GM20000 (cell line): ENCODE measurements around the gene HOXB2.

ENCODE experiments used
- DNase-seq: peaks from one replicate; pipeline ENCODE4 v3.0.0; 2012; ENCODE audit warnings: low spot score
- CTCF ChIP-seq: IDR thresholded peaks from 2 replicates; pipeline ENCODE4 v1.5.1; 2012; ENCODE audit warnings: mild to moderate bottlenecking, control low read depth; ENCODE audit errors: extremely low read depth, missing control alignments

HOXB2 gene

GRCh38 chr17:48520631-48521079 is 24.3 kb downstream of the HOXB2 start:
- DNase-seq = no peak

DNA sequence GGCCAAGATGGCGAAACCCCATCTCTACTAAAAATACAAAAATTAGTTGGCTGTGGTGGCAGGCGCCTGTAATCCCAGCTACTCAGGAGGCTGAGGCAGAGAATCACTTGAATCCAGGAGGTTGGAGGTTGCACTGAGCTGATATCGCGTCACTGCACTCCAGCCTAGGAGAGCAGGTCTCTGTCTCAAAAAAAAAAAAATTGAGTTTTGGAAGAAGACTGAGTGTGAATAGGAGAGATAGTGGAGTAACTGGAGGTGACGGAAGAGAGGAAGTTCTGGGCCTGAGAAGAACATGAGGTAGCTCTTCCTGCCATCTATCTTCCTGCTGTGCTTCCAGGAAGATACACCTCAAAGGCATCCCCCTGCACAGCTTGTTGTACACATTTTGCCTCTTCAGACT is 25.5 kb downstream of the HOXB2 start:
- no peak for DNase-seq
- no peak for TF ChIP-seq CTCF

More at GRCh38 chr17:48520631-48521079, 24.3 kb downstream of the HOXB2 start:
- TF ChIP-seq CTCF = no peak

DNA sequence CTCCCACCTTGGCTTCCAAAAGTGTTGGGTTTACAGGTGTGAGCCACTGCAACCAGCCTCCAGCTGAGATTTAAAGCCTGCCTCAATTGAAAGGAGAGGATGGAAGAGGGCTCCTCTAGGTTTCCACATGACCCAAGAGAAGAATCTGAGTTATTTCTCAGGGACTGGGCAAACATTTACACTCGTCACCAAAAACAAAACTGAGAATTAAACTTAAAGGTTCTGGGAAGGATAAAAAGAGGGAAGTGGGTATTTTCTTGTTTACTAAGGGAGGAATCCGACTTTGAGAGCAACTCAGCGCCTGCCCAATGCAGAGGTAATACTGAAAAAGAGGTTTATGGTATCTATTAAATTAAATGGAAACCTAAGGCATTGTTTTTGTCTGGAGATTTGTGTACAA is 27.4 kb downstream of the HOXB2 start:
- no peak for DNase-seq
- TF ChIP-seq CTCF = no peak

- no peak for TF ChIP-seq CTCF
- DNase-seq = no peak
These were observed 28.7 kb downstream of the HOXB2 start for GRCh38 chr17:48515925-48516900.

GRCh38 chr17:48514477-48514876 is 30.4 kb downstream of the HOXB2 start:
- no peak for DNase-seq
- no peak for TF ChIP-seq CTCF

DNA sequence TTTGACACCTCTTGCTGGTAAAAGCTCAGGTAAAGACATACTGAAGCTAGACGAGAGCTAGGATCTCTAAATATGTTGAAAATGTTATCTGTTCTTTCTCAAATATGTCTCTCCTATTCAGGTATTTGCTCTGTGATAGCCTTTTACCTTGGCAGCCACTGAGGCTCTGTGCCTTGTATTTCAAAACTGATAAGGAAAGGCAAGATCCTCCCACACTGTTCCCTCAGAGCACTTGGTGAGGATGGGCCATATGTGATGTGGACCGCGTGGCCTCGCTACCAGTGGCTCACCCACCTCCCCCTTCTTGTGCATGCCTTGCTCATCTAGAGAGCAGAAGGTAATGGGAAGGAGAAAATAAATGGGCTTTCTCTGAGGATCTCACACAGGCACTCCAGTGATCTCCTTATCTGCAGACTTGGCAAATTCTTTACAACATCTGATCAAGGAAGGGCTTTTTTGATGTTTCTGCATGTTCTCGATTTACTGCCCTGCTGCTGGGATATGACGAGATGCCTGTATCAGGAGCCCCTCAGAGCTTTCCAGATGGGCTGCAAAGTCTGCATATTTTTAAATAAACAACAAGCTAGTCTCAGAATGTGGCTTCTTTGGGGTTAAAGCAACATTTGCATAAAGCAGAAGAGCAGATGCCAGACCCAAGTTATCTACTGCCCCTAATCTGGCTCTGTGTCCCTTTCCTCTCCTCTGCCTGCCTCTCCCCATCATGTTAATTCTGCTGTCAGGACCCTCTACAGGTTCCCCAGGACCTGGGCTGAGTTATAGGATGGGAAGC is 31.0 kb downstream of the HOXB2 start:
- no peak for TF ChIP-seq CTCF
- no peak for DNase-seq

GRCh38 chr17:48513097-48513496 is 31.8 kb downstream of the HOXB2 start:
- no peak for TF ChIP-seq CTCF
- no peak for DNase-seq
